Breast epithelium (tissue), 3 donors: Measurements from ENCODE around the gene SERINC5.

Source experiments
- CTCF ChIP-seq, 3 donors: fragments of 450-650 bp; IDR thresholded peaks; one replicate each; pipeline ENCODE4 v1.5.1; 2016 to 2017; ENCODE audit warnings: antibody characterized with exemption in 3 of 3, mild to moderate bottlenecking in 3 of 3, moderate library complexity in 3 of 3
- POLR2A ChIP-seq: fragments of 450-650 bp; IDR thresholded peaks from one replicate; pipeline ENCODE4 v1.6.1; 2016; ENCODE audit warnings: antibody characterized with exemption, mild to moderate bottlenecking, moderate library complexity
- POLR2AphosphoS5 ChIP-seq, 3 donors: sonication (generic); formaldehyde crosslinking; IDR thresholded peaks; one replicate each; pipeline ENCODE4 v1.6.1; 2017; ENCODE audit warnings: antibody characterized with exemption in 3 of 3

GRCh38 chr5:80219391-80219790 lies 36.5 kb downstream of the SERINC5 start:
- TF ChIP-seq CTCF (IDR thresholded peaks at IDR 0.05), result no peak
- no peak for TF ChIP-seq POLR2AphosphoS5 (IDR thresholded peaks at IDR 0.05)
- no peak for TF ChIP-seq POLR2A
